Activated T-helper 1 cell treated with anti-CD3 and anti-CD28 coated beads, Interleukin-2, amount 50 U/mL, for 16 hours (primary cell): ENCODE results near the gene HDAC10.

ENCODE experiments used
- DNase-seq, 2 donors: peaks; one replicate each; pipeline ENCODE4 v3.0.0-alpha.2; 2020; ENCODE audit warnings: low read depth in 1 of 2, low spot score in 1 of 2

HDAC10 gene

DNA sequence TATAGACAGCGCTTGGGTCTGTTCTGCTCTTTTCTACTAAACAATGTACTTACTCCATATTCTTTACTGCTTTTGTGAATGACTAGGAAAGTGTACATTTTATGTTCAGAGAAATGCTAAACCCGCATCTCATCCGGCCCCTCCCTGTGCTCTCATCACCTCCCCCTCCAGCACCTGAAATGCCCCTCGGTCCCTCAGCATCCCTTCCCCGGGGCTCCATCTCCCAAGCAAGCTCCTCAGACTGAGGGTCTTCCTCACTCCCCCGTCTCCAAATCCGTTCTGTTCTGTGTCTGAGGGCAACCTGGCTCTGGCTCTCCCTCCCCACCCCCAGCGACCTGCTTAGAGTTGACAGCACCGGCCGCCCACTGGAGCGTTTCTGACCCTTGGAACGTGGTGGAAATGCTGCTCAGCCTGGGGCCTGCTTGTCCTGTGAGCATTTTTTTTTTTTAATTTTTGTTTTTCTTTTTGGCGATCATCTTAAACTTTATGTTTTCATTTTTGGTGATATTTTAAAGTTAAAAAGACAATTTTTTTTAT lies 48.9 kb downstream of the HDAC10 start:
- DNase-seq = no peak

DNA sequence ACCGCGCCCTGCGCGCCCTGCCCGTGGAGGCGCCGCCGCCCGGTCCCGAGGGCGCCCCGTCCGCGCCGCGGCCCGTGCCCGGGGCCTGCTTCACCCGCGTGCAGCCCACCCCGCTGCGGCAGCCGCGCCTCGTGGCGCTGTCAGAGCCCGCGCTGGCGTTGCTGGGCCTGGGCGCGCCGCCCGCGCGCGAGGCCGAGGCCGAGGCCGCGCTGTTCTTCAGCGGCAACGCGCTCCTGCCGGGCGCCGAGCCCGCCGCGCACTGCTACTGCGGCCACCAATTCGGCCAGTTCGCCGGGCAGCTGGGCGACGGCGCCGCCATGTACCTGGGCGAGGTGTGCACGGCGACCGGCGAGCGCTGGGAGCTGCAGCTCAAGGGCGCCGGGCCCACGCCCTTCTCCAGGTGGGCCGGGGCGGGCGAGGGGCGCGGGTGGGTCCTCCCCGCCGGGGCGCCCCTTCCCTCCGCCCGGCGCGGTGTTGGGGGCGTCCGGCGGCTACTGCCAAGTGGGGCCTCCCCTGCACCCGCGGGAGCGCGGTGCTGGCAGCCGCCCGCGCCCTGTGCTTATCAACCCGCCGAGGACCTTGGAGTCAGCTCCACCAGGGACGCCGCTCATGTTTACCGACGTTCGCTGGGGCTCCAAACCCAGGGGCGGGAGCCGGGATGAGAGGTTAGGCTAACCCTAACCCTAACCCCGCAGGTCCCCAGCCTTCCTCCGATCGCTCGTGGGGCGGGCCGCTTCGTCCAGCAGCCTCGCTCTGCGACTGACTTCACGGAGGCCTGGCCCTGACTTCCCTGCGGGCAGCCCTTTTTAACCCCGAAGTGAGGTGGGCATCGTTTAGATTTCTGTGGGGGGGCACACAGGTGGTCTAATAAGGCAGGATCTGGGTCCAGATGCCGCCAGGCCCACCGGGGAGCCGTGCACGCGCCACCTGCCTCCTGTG lies 49.6 kb downstream of the HDAC10 start:
- no peak for DNase-seq

DNA sequence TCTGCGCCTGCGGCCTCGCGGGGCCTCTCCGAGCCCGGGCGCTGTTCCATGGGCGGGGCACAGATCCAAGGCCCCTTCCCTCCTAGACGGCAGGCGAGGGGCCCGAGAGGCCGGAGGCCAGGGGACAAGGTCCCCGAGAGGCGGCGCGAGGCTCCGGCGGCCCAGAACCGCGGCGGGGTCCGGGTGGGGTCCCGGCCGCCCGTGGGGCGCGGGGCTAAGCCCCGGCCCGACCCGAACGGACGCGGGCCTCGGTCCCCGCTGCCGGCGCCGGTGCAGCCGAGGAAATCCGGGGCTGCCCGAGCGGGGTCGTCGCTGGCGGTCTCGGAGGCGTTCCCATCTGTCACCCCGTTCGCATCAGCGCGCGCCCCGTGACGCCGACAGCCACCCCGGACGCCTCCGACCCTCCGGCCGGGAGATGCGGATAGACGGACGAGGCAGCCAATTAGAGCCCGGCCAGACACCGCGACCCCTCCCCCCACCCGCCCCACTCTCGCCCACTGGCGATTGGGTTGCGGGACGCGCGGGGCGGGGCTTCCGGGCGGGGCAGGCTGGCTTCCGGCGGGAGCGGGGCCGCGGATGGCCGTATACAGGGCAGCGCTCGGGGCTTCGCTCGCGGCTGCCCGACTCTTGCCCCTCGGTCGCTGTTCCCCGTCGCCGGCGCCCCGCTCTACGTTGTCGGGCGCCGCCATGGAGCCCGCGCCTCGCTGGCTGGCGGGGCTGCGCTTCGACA lies 50.4 kb downstream of the HDAC10 start, which contains the start of gene SELENOO:
TSS of gene SELENOO (plus strand) at position 551 of the 730 bp plus-strand sequence. CDS start at position 577, 26 bp downstream.
- peak; percentile 86 to 87 for DNase-seq

DNA sequence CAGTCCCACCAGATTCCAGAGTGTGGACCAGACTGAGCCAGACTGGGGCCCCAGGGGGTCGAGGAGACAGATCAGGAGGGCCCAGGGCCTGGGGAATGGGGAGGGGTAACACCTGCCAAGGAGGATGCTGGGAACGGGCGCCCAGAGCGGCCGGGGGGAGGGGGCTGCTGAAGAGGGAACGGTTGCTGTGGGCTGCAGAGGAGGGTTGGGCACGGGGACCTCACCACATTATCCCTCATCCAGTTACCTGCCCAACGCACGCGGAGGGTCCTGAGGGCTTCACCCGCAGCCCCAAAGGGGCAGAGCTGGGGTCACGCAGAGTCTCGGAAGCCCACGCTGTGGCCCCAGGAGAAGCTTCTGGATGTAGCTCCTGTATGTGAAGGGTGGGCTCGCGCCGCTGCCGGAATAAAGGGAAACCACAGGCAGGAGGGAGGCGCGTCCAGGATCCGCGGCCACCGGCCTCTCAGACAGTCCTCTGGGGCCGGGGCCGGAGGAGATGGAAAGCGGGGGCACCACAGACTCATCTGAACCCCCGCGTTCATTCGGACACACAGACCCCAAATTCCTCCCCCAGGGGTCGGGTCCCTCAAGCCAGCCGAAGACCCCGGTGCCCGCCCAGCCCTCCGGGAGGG lies 51.1 kb downstream of the HDAC10 start:
- no peak for DNase-seq

DNA sequence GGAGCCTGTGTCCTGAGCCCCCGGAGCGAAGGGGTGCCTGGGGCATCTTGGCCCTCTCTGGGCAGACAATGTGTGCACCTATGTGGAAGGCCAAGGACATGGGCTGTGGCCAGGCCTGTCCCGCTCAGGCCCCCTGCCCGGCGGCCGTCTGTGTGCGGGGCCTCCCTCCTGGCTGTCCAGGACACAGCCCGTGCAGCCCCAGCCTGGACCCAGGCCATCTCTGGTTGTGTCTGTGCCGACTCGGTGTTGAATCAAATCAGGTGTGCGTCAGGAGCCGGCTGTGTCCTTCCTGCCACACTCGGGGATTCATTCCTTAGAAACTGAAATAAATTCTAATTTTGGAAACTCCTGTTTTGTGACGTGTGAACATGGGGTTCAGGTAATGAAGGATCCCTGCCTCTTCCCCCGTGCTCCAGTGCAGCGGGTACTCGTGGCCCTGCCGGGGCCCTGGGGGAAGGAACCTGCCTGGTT lies 51.8 kb downstream of the HDAC10 start:
- no peak for DNase-seq

DNA sequence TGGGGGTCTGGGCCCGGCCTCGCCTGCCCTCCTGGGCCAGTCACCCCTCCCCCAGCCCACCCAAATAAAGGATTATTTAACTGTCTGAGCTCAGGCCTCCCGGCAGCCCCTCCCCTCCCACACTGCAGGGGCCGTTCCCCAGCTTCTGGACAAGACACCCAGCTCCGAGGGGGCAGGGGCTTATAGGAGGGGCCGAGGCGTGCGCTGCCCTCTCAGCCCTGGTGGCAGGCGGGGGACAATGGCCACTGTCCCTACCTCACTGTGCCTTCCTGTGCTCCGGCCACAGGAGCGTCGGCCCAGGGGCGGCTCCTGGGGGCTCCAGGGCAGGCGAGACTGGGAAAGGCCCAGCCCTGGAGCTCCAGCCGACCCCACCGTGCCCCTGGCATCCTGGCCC lies 52.4 kb downstream of the HDAC10 start:
- DNase-seq = no peak

DNA sequence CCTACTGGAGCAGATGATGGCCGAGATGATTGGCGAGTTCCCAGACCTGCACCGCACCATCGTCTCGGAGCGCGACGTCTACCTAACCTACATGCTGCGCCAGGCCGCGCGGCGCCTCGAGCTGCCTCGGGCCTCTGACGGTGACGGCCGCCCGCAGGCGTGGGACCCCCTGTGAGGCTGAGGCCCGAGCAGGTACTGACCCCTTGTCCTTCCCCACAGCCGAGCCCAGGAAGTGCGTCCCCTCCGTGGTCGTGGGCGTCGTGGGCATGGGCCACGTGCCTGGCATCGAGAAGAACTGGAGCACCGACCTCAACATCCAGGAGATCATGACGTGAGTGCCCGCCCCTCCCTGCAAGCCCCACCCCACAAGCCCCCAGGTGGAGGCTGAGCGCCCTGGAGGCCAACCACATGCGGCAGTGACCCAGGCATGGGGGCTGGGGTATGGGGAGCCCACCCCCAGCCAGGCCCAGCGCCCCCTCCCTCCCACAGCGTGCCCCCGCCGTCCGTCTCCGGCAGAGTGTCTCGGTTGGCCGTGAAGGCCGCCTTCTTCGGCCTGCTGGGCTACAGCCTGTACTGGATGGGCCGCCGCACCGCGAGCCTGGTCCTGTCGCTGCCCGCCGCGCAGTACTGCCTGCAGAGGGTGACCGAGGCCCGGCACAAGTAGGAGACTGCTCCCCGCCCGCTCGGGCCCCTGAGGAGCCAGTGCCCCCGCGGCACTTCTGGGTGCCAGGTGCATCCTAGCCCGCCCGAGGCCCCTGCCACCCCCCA lies 53.0 kb downstream of the HDAC10 start:
- no peak for DNase-seq

DNA sequence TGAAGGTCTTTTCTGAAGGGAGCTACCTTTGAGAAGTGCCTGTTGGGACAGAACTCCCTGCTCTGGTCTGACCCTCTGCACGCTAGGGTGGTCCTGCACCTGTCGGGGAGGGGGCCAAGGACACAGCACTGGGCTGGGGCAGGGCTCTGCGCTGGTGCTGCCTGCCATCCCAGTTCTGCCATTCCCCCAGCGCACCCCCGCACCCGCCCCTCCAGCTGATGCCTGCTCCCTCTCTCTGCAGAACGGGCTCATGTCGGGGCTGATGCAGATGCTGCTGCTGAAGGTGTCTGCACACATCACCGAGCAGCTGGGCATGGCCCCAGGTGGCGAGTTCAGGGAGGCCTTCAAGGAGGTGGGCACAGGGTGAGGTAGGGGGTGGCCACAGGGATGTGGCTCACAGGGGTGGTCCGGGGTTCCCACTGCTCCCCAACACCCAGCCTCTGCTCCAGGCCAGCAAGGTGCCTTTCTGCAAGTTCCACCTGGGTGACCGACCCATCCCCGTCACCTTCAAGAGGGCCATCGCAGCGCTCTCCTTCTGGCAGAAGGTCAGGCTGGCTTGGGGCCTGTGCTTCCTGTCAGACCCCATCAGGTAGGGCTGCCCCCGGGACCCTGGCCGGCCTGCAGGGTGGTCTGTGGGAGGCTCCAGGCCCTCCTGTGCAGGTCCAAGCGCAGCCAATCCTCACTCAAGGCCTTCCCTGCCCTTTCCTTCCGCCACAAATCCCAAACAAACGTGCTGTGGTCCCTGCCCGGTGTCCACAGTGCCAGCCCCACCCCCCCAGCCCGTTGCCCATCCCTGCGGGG lies 53.9 kb downstream of the HDAC10 start:
- DNase-seq = no peak

DNA sequence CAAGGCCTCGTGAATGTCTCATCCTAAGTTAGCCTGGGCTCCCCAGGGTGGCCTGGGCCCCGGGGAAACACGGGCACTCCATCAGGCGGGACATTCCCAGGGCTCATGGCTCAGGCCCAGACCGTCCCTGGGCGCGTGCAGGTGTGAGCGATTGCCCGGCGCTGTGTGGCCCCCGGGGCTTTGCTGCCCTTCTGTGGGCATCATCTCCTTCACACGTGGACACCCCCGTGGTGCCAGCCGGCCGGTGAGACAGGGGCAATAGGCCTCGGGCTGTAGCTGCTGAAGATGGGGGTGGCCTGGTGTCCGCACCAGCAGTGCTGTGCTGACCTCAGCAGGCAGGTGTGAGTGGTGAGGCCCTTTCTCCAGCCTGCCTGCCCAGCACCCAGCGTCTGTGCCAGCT lies 54.8 kb downstream of the HDAC10 start:
- DNase-seq = no peak
